ENCODE results near the gene C11orf42.
"Not testable (repeated sequence)": the region's sequence is repeated elsewhere in the genome, so short reads cannot be mapped to it uniquely, and the experiment has no call there.

The C11orf42 gene

GRCh38 chr11:6224421-6224820 is 19.1 kb downstream of the C11orf42 start:
- no peak for DNase-seq

- no peak for DNase-seq
These were observed 19.7 kb downstream of the C11orf42 start for GRCh38 chr11:6225024-6225423.

- DNase-seq = no peak
These were observed 20.5 kb downstream of the C11orf42 start for GRCh38 chr11:6225896-6226295.

- no peak for DNase-seq
These were observed 23.2 kb downstream of the C11orf42 start for GRCh38 chr11:6228520-6228919.

GRCh38 chr11:6229911-6230310 is 24.6 kb downstream of the C11orf42 start:
- no peak for DNase-seq

GRCh38 chr11:6232899-6233298 is 27.5 kb downstream of the C11orf42 start:
- DNase-seq = no peak

- no peak for DNase-seq
These were observed 28.6 kb downstream of the C11orf42 start for GRCh38 chr11:6233984-6234386.

GRCh38 chr11:6234387-6235107 is 29.2 kb downstream of the C11orf42 start, which contains the start of gene FHIP1B:
FHIP1B (minus strand) TSS chr11:6234636; CDS start chr11:6224516, 10,120 bp downstream.
- DNase-seq = peak; percentile 100

GRCh38 chr11:6237266-6237665 is 31.9 kb downstream of the C11orf42 start:
- DNase-seq = no peak

GRCh38 chr11:6237761-6238302 is 32.5 kb downstream of the C11orf42 start:
- no peak for DNase-seq

- no peak for DNase-seq
These were observed 33.5 kb downstream of the C11orf42 start, which contains the start of gene CNGA4 for GRCh38 chr11:6238902-6239301. CNGA4 (plus strand) TSS chr11:6239089; CDS start chr11:6239207, 118 bp downstream.

- no peak for DNase-seq
These were observed 34.8 kb downstream of the C11orf42 start for GRCh38 chr11:6240139-6240538.

- no peak for DNase-seq
These were observed 35.4 kb downstream of the C11orf42 start for GRCh38 chr11:6240781-6241180.

- DNase-seq = no peak
These were observed 36.0 kb downstream of the C11orf42 start for GRCh38 chr11:6241316-6241715.

GRCh38 chr11:6245536-6245935 is 40.2 kb downstream of the C11orf42 start:
- no peak for DNase-seq

GRCh38 chr11:6248248-6248647 is 42.9 kb downstream of the C11orf42 start:
- no peak for DNase-seq

GRCh38 chr11:6248897-6249296 is 43.5 kb downstream of the C11orf42 start:
- not testable (repeated sequence) for DNase-seq

GRCh38 chr11:6249770-6250555 is 44.6 kb downstream of the C11orf42 start:
- no peak for DNase-seq

GRCh38 chr11:6251120-6251733 is 45.9 kb downstream of the C11orf42 start:
- no peak for DNase-seq

- no peak for DNase-seq
These were observed 46.7 kb downstream of the C11orf42 start for GRCh38 chr11:6251990-6252473.

GRCh38 chr11:6253197-6253596 is 47.8 kb downstream of the C11orf42 start:
- no peak for DNase-seq

- DNase-seq = no peak
These were observed 52.8 kb downstream of the C11orf42 start for GRCh38 chr11:6258141-6258540.

- no peak for DNase-seq
These were observed 53.3 kb downstream of the C11orf42 start for GRCh38 chr11:6258571-6259081.
